HCT116 (cell line): ENCODE data around the gene IL6R. TPM values are rescaled to one million over a fixed set of nuclear protein-coding genes. Genes with fewer than 3 reads are reported as not detected.
A peak's percentile ranks its signal among the peaks of the same experiment; 100 is the strongest.

Experiments
- ATAC-seq: fragments of 200-7000 bp; cut with Tn5 transposase; 2 replicates; pipeline ENCODE4 v1.9.1; 2020; ENCODE audit warnings: mild to moderate bottlenecking, moderate library complexity
- BruUV-seq: library from RNA; stranded (reverse); fragments of 400-500 nt; replicated peaks from 2 replicates; lab custom pipeline; 2021; lab: Mats Ljungman, UMichigan
- CTCF ChIA-PET: fragments of 300-600 bp; sonication (Branson Sonifier 250); formaldehyde crosslinking; loops from one replicate; lab custom pipeline; 2021; ENCODE audit warnings: antibody characterized with exemption; lab: Charles Lee
- POLR2A ChIA-PET: fragments of 300-600, 350-600 bp; sonication (Branson Sonifier 250); formaldehyde crosslinking; loops from one replicate; lab custom pipeline; 2021; ENCODE audit warnings: antibody characterized with exemption; lab: Charles Lee
- RAD21 ChIA-PET, 2 experiments: fragments of 300-600 bp; sonication (Branson Sonifier 250); formaldehyde crosslinking; loops; one replicate each; lab custom pipeline; 2023; ENCODE audit warnings: low total read pairs in 2 of 2; ENCODE audit not compliant: uncharacterized antibody in 2 of 2, unreplicated experiment in 2 of 2, low non-redundant PET in 1 of 2; lab: Charles Lee
- DNase-seq: peaks from one replicate; pipeline ENCODE4 v3.0.0-alpha.2; 2010; ENCODE audit warnings: low read depth, low spot score
- H2AFZ ChIP-seq: fragments of 200-600 bp; shearing (Covaris generic), sonication (generic); 2 replicates; pipeline ENCODE4 v1.6.1; 2017; ENCODE audit warnings: low read depth, mixed run types, mixed read lengths, antibody characterized with exemption, low read length; ENCODE audit not compliant: poor library complexity, severe bottlenecking
- H3K27ac ChIP-seq: 2 replicates; pipeline ENCODE4 v1.5.1; 2012; ENCODE audit warnings: low read depth, low read length
- H3K27me3 ChIP-seq: fragments of 200-600 bp; sonication (generic); 2 replicates; pipeline ENCODE4 v1.6.1; 2016; ENCODE audit warnings: mixed run types, low read length, mixed read lengths; ENCODE audit not compliant: insufficient read depth
- H3K36me3 ChIP-seq, 2 experiments: fragments of 200-500 bp in 1 of 2; fragments of 200-600 bp in 1 of 2; sonication (Bioruptor generic) in 1 of 2; sonication (generic) in 1 of 2; 2 replicates each; pipeline versions ENCODE4 v1.5.1 to v1.6.1; 2014 to 2016; ENCODE audit warnings: low read length in 2 of 2, inconsistent platforms in 1 of 2, mixed read lengths in 1 of 2, mixed run types in 1 of 2; ENCODE audit not compliant: insufficient read depth in 2 of 2, control insufficient read depth in 1 of 2
- H3K4me1 ChIP-seq, 2 experiments: fragments of 200-600 bp in 1 of 2; sonication (generic) in 1 of 2; 2 replicates each; pipeline versions ENCODE4 v1.5.1 to v1.6.1; 2012 to 2017; ENCODE audit warnings: low read length in 2 of 2, inconsistent platforms in 1 of 2, mild to moderate bottlenecking in 1 of 2, mixed read lengths in 1 of 2, mixed run types in 1 of 2, moderate library complexity in 1 of 2; ENCODE audit not compliant: insufficient read depth in 2 of 2, control insufficient read depth in 1 of 2
- H3K4me2 ChIP-seq: fragments of 200-600 bp; sonication (generic); 2 replicates; pipeline ENCODE4 v1.6.1; 2017; ENCODE audit warnings: mixed run types, low read length, mixed read lengths
- H3K4me3 ChIP-seq, 2 experiments: fragments of 200-600 bp in 1 of 2; sonication (generic) in 1 of 2; replicated peaks in 1 of 2; 2 replicates each; pipeline ENCODE4 v1.5.1; 2011 to 2016; ENCODE audit warnings: low read length in 2 of 2, control low read depth in 1 of 2, low read depth in 1 of 2, mild to moderate bottlenecking in 1 of 2, mixed read lengths in 1 of 2, mixed run types in 1 of 2
- H3K79me2 ChIP-seq: fragments of 200-600 bp; sonication (generic); 2 replicates; pipeline ENCODE4 v1.6.1; 2017; ENCODE audit warnings: mild to moderate bottlenecking, mixed run types, low read length, moderate library complexity, mixed read lengths; ENCODE audit not compliant: insufficient read depth
- H3K9ac ChIP-seq: fragments of 200-600 bp; sonication (generic); 2 replicates; pipeline ENCODE4 v1.6.1; 2016; ENCODE audit warnings: low read length, mixed read lengths
- H3K9me2 ChIP-seq: fragments of 200-600 bp; sonication (generic), shearing (Covaris generic); 2 replicates; pipeline ENCODE4 v1.6.1; 2017; ENCODE audit warnings: mixed run types, mild to moderate bottlenecking, moderate library complexity; ENCODE audit not compliant: insufficient read depth
- H3K9me3 ChIP-seq, 2 experiments: fragments of 200-500 bp in 1 of 2; fragments of 200-600 bp in 1 of 2; sonication (Bioruptor generic) in 1 of 2; sonication (generic) in 1 of 2; 2 replicates each; pipeline ENCODE4 v1.6.1; 2014 to 2017; ENCODE audit warnings: low read length in 2 of 2, mixed read lengths in 2 of 2, inconsistent platforms in 1 of 2, low read depth in 1 of 2, mild to moderate bottlenecking in 1 of 2, mixed run types in 1 of 2, moderate library complexity in 1 of 2; ENCODE audit not compliant: control insufficient read depth in 1 of 2, insufficient read depth in 1 of 2
- H4K20me1 ChIP-seq: fragments of 200-600 bp; sonication (generic), shearing (Covaris generic); 2 replicates; pipeline ENCODE4 v1.6.1; 2017; ENCODE audit warnings: mixed run types, mild to moderate bottlenecking, moderate library complexity; ENCODE audit not compliant: insufficient read depth
- ATF3 ChIP-seq: IDR thresholded peaks from 2 replicates; pipeline ENCODE4 v1.6.1; 2012
- CTCF ChIP-seq, 3 experiments: fragments of 200-600 bp in 1 of 3; sonication (generic) in 1 of 3; IDR thresholded peaks in 2 of 3; conservative IDR thresholded peaks in 1 of 3; 2 replicates each; pipeline ENCODE4 v1.5.1; 2012 to 2017; ENCODE audit warnings: low read depth in 2 of 3, low read length in 2 of 3, antibody characterized with exemption in 1 of 3, borderline replicate concordance in 1 of 3, control low read depth in 1 of 3, mild to moderate bottlenecking in 1 of 3, mixed read lengths in 1 of 3, mixed run types in 1 of 3, moderate library complexity in 1 of 3; ENCODE audit not compliant: insufficient read depth in 1 of 3
- EGR1 ChIP-seq: IDR thresholded peaks from 2 replicates; pipeline ENCODE4 v1.6.1; 2012; ENCODE audit warnings: low read depth
- FOSL1 ChIP-seq: IDR thresholded peaks from 2 replicates; pipeline ENCODE4 v1.6.1; 2012; ENCODE audit warnings: low read depth
- JUND ChIP-seq: IDR thresholded peaks from 2 replicates; pipeline ENCODE4 v1.6.1; 2012
- POLR2A ChIP-seq: IDR thresholded peaks from 2 replicates; pipeline ENCODE4 v1.7.0; 2011; ENCODE audit warnings: borderline replicate concordance; ENCODE audit not compliant: insufficient read depth, insufficient read length; ENCODE audit errors: extremely low read depth
- RAD21 ChIP-seq: IDR thresholded peaks from 2 replicates; pipeline ENCODE4 v1.6.1; 2012; ENCODE audit warnings: low read depth, mild to moderate bottlenecking
- SIN3A ChIP-seq: IDR thresholded peaks from 2 replicates; pipeline ENCODE4 v1.6.1; 2012; ENCODE audit warnings: low read depth
- SP1 ChIP-seq: IDR thresholded peaks from 2 replicates; pipeline ENCODE4 v1.6.1; 2012; ENCODE audit warnings: low read depth
- YY1 ChIP-seq: IDR thresholded peaks from 2 replicates; pipeline ENCODE4 v1.6.1; 2011; ENCODE audit warnings: low read length, low read depth, moderate library complexity, mild to moderate bottlenecking; ENCODE audit not compliant: insufficient replicate concordance; ENCODE audit errors: extremely low read depth
- ZBTB33 ChIP-seq: IDR thresholded peaks from 2 replicates; pipeline ENCODE4 v1.6.1; 2011; ENCODE audit warnings: mild to moderate bottlenecking, low read length, moderate library complexity; ENCODE audit not compliant: insufficient replicate concordance; ENCODE audit errors: extremely low read depth
- ZFX ChIP-seq: fragments of 450-650 bp; IDR thresholded peaks from 2 replicates; pipeline ENCODE4 v1.6.1; 2017
- intact Hi-C: fragments of 100-400 bp; cut with micrococcal nuclease; formaldehyde crosslinking; loops from 2 replicates; pipeline ENCODE4 v1.10.0; 2022
- total RNA-seq: library from RNA; stranded (reverse); gene quantifications from one replicate; pipeline ENCODE4 v1.2.1, GENCODE V29; 2021; ENCODE audit not compliant: unreplicated experiment

Gene IL6R
- total RNA-seq, 1 experiment from 2014 or later, result 6.8 TPM

- ChIA-PET CTCF (no interaction called here), RAD21 (no interaction called here)
- H3K9me3 ChIP-seq, result no peaks in the 10 kb centered on the region
- BruUV-seq, result no TSS peak
- H3K4me2 ChIP-seq, result no peak overlapping the region
- H3K27me3 ChIP-seq, result no peaks in the 10 kb centered on the region
- no peak overlapping the region for H3K9ac ChIP-seq
- H3K4me3 ChIP-seq, result no peak overlapping the region
- no peaks in the 10 kb centered on the region for H3K79me2 ChIP-seq
- no peak for ATAC-seq
- H2AFZ ChIP-seq, result no peak overlapping the region
- no peaks in the 10 kb centered on the region for H3K9me2 ChIP-seq
- intact Hi-C loops, result no loop called here
- no peak for DNase-seq
- H3K27ac ChIP-seq, result no peak overlapping the region
- H3K36me3 ChIP-seq, result no peaks in the 10 kb centered on the region
- no peak for TF ChIP-seq JUND
- TF ChIP-seq, all 23 proteins: peak for 0
- H3K4me1 ChIP-seq, result peaks cover 15 to 22% of the 10 kb centered on the region in 2 experiments
- no peaks in the 10 kb centered on the region for H4K20me1 ChIP-seq
- POLR2A ChIA-PET, result no interaction called here
These were observed 61.1 kb downstream of the IL6R start for GRCh38 chr1:154466206-154466605.

GRCh38 chr1:154466921-154467417 lies 61.8 kb downstream of the IL6R start:
- no peaks in the 10 kb centered on the region for H3K27me3 ChIP-seq
- no peaks in the 10 kb centered on the region for H3K79me2 ChIP-seq
- no peak overlapping the region for H3K27ac ChIP-seq
- POLR2A ChIA-PET, result no interaction called here
- CTCF ChIA-PET, result interaction anchor here (1.6 kb wide), 1 partner anchor 132 kb away, joined by 3 read pairs; no protein-coding TSS in a partner anchor
- no peak overlapping the region for H3K9ac ChIP-seq
- no peaks in the 10 kb centered on the region for H3K9me3 ChIP-seq
- RAD21 ChIA-PET, result no interaction called here
- BruUV-seq, result no TSS peak
- no peak for DNase-seq
- peak; percentile 32; the same call in 1 of the 2 replicates for TF ChIP-seq RAD21
- TF ChIP-seq EGR1, result no peak
- no peak for TF ChIP-seq JUND
- TF ChIP-seq ZBTB33, result no peak
- no peak for TF ChIP-seq POLR2A
- no peak for TF ChIP-seq SIN3A
- TF ChIP-seq CTCF (IDR thresholded peaks at IDR 0.05 in 2 of 3, conservative IDR thresholded peaks at IDR 0.05 in 1 of 3; ENCODE audit: borderline replicate concordance in 1 of 3, insufficient read depth in 1 of 3, low read depth in 2 of 3, low read length in 2 of 3), result 0 out of 6 replicates have a peak, but pooled peaks of 1 of the 3 experiments have one; percentile 5
- TF ChIP-seq SP1, result no peak
- TF ChIP-seq FOSL1, result no peak
- no peak for TF ChIP-seq YY1
- no peak for TF ChIP-seq ATF3
- TF ChIP-seq ZFX, result no peak
- TF ChIP-seq, all 23 proteins: peak for 2
- Histone ChIP-seq H3K36me3 (no peaks in the 10 kb centered on the region), H3K4me1 (peaks cover 15 to 19% of the 10 kb centered on the region in 2 experiments), H2AFZ (no peak overlapping the region), H4K20me1 (no peaks in the 10 kb centered on the region), H3K4me3 (no peak overlapping the region), H3K9me2 (no peaks in the 10 kb centered on the region), H3K4me2 (no peak overlapping the region)
- ATAC-seq, result no peak
- intact Hi-C loops, result no loop called here
